ENCODE results near the gene LMAN2L. TPM values are rescaled to one million over a fixed set of nuclear protein-coding genes. Genes with fewer than 3 reads are reported as not detected.
A peak's percentile ranks its signal among the peaks of the same experiment; 100 is the strongest.

The LMAN2L gene
- polyA plus RNA-seq, 1 donor = 30.0 TPM

DNA sequence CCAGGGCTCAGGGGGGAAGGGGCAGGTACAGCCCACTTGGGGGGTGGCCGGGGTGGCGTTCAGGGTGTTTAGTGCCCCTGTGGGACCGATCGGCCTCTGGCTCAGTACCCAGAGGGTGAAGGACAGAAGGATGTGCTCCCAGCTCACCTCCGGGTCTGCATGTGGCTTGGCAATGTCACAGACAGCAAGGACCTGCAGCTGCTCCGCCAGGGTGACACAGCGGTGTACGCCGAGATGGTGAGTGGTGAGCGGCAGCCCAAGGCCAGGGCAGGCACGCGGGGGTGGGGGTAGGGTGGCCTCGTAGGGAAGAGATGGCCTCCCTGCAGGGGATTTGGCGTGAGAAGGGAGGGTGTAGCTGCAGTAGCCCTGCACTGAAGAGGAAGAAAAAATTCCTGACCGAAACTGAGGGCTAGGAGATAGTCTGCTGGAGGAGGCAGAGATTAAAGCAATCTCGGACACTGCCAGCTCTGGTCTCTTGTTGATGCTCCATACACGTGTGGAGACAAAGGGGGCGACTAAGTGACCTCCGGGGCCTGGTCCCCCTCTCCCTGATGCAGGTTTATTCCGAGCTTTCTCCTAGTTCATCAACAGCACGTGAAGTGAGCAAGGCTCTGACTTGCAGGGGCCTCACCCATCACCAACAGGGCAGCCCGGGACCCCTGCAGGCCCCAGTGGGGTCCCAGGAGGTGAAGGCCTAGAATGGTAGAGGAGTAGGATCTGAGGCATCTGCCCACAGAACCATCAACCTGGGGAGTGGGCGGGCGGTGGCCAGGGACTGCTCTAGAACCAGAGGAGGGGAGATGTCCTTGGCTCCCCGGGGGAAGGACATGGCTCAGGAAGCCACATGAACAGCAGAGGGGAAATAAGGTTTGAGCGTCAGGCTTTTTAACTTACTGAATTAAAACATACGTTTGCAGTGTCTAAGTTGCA, 51.9 kb downstream of the LMAN2L start:
- Histone ChIP-seq H3K9me3 (ENCODE audit: control insufficient read depth, low read depth, low read length) (no peaks in the 10 kb centered on the region), H3K36me3 (ENCODE audit: control insufficient read depth, insufficient read depth, low read length) (no peaks in the 10 kb centered on the region), H3K27ac (ENCODE audit: low read length) (no peak overlapping the region), H3K4me3 (ENCODE audit: low read length) (no peak overlapping the region), H3K4me1 (ENCODE audit: control insufficient read depth, insufficient read depth, low read length) (peaks cover 35% of the 10 kb centered on the region), H3K27me3 (ENCODE audit: control insufficient read depth, insufficient read depth, low read length) (no peaks in the 10 kb centered on the region)
- 60% methylated on average over 1 of the region's 27 CpGs for WGBS (ENCODE audit: insufficient coverage, low lambda C conversion rate)
- no peak for DNase-seq

DNA sequence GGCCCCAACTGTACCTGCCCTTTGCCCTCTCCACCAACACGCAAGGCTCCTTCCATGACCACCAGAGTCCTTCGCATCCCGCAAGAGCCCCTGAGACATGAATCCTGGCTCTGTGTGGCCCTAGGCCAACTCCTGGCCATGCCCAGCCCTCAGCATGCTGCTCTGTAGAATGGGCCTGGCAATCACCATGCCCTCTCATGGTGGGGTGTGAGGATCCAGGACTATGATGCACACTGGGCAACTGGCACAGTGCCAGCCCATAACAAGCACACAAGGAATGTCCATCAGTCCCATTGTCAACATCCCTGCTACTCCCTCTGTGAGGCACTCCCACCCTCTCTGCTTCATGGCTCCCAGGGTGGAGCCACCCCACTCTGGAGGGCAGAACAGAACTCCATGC, 52.6 kb downstream of the LMAN2L start:
- no peaks in the 10 kb centered on the region for H3K9me3 ChIP-seq (ENCODE audit: control insufficient read depth, low read depth, low read length)
- no peak overlapping the region for H3K4me3 ChIP-seq (ENCODE audit: low read length)
- no CpG with 5 or more reads among the region's 3 CpGs for WGBS (ENCODE audit: insufficient coverage, low lambda C conversion rate)
- H3K4me1 ChIP-seq (ENCODE audit: control insufficient read depth, insufficient read depth, low read length) = peaks cover 35% of the 10 kb centered on the region
- H3K27ac ChIP-seq (ENCODE audit: low read length) = no peak overlapping the region
- no peaks in the 10 kb centered on the region for H3K36me3 ChIP-seq (ENCODE audit: control insufficient read depth, insufficient read depth, low read length)
- no peaks in the 10 kb centered on the region for H3K27me3 ChIP-seq (ENCODE audit: control insufficient read depth, insufficient read depth, low read length)
- no peak for DNase-seq

DNA sequence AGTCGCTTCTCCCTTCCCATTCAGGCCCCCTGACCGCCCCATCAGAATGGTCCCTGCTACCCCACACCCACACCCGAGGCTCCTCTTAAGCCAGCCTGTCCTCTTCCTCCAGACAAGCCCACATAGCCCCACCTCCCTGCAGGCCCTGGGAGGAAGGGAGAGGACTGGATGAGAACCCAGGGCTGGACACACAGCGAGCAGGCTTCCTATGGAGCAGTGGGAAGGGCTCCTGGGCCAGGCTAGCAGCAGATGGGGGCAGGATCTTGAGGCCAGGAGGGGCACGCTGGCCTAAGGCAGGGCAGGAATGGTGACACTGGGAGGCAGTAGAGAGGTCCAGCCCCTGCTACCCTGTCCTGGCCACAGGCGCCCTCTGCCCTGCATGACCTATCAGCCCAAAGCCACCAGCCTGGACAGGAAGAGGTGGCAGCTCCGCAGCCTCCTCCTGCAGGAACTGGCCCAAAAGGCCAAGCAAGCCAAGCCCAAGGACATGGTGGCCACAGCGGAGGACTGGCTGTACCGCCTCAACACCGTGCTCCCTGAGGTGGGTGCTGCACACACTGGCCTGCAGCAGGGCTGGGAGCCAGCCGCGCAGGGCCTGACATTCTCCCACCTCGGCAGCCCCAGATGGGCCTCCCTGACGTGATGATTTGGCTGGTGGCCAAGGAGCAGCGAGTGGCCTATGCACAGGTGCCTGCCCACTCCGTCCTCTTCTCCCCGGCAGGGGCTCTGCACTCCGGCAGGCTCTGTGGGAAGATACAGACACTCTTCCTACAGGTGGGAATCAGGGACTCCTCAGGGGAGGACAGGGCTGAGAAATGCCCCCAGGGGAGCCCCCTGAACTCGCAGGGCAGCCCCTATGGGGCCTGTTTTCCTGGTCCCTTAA, 54.0 kb downstream of the LMAN2L start:
- H3K4me1 ChIP-seq (ENCODE audit: control insufficient read depth, insufficient read depth, low read length) = peaks cover 35% of the 10 kb centered on the region
- no CpG with 5 or more reads among the region's 19 CpGs for WGBS (ENCODE audit: insufficient coverage, low lambda C conversion rate)
- H3K36me3 ChIP-seq (ENCODE audit: control insufficient read depth, insufficient read depth, low read length) = no peaks in the 10 kb centered on the region
- no peaks in the 10 kb centered on the region for H3K27me3 ChIP-seq (ENCODE audit: control insufficient read depth, insufficient read depth, low read length)
- H3K9me3 ChIP-seq (ENCODE audit: control insufficient read depth, low read depth, low read length) = no peaks in the 10 kb centered on the region
- H3K4me3 ChIP-seq (ENCODE audit: low read length) = no peak overlapping the region
- H3K27ac ChIP-seq (ENCODE audit: low read length) = no peak overlapping the region
- DNase-seq = peak; percentile 83 to 89

DNA sequence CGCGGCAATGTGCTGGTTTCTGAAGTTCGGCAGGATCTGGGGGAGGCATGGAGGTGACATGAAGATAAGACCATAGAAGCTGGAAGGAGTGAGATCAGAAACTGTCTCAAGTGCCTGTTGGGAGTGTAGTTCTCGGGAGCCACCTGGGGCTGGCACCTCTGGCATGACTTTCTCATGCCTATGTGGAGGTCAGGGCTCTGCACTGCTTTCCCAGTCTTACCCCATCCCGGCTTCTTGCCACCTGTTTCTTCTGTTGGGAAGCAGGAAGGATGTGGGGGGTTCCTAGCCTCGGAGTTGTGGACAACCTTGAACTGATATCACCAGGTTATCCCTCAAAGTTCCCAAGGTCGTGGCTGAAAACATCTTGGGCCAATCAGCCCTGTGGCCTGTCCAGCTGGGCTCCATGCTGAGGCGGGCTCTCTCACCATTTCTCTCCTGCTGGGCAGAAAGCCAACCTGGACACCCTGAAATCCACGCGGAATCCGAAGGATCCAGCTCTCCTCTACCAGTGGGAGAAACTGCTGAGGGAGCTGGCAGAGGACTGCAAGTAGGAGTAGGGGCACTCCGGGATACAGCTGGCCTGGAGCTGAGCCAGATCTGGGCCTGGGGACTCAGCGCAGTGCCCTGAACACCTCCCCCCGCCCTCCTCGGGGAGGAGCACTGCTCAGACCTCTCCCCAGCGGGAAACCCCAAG, 54.8 kb downstream of the LMAN2L start:
- peaks cover 41% of the 10 kb centered on the region for H3K4me1 ChIP-seq (ENCODE audit: control insufficient read depth, insufficient read depth, low read length)
- no peak overlapping the region for H3K27ac ChIP-seq (ENCODE audit: low read length)
- no peak overlapping the region for H3K4me3 ChIP-seq (ENCODE audit: low read length)
- WGBS (ENCODE audit: insufficient coverage, low lambda C conversion rate) = 90% methylated on average over 4 of the region's 16 CpGs
- H3K27me3 ChIP-seq (ENCODE audit: control insufficient read depth, insufficient read depth, low read length) = no peaks in the 10 kb centered on the region
- DNase-seq = peak in 1 of 2 donors; percentile 25
- H3K36me3 ChIP-seq (ENCODE audit: control insufficient read depth, insufficient read depth, low read length) = no peaks in the 10 kb centered on the region
- no peaks in the 10 kb centered on the region for H3K9me3 ChIP-seq (ENCODE audit: control insufficient read depth, low read depth, low read length)

DNA sequence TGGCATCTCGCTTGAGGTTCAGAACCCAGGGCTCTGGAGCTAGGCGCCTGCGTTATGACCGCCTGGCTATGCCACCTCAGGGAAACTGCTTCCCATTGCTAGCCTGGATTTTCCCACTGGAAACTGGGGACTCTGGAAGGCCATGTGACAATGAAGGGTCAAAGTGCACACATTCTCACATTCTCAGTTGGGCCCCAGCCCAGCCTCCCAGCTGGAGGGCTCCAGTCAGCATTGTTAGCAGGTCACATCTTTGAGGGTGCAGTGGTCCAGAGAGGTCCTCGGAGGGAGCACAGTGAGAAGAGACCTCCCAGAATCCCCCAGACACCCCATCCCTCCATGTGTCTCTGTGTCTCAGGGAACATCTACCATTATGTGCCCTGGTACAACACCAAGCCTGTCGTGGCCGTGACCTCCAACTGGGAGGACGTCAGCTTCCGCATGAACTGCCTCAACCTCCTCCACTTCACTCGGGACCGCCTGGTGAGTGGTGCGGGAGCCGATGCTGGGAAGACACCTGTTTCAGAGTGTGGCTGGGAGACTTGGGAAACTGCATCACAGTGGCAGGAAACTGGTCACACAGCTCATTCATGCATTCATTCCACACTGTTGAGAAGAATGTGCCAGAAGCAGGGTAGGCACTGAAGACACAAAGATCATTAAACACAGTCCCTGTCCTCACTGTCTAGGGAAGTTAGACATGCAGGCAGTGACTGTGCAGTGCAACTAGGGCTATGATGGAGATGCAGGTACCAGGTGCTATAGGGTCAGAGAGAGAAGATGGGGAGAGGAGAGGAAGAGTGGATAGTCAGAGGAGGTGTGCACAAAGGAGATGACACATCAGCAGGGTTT, 55.7 kb downstream of the LMAN2L start:
- Histone ChIP-seq H3K27me3 (ENCODE audit: control insufficient read depth, insufficient read depth, low read length) (no peaks in the 10 kb centered on the region), H3K4me1 (ENCODE audit: control insufficient read depth, insufficient read depth, low read length) (peaks cover 41% of the 10 kb centered on the region), H3K4me3 (ENCODE audit: low read length) (no peak overlapping the region), H3K36me3 (ENCODE audit: control insufficient read depth, insufficient read depth, low read length) (no peaks in the 10 kb centered on the region), H3K9me3 (ENCODE audit: control insufficient read depth, low read depth, low read length) (no peaks in the 10 kb centered on the region), H3K27ac (ENCODE audit: low read length) (peak overlapping the region; percentile 14)
- 93% methylated on average over 3 of the region's 13 CpGs for WGBS (ENCODE audit: insufficient coverage, low lambda C conversion rate)
- DNase-seq = peak; percentile 60 to 86

DNA sequence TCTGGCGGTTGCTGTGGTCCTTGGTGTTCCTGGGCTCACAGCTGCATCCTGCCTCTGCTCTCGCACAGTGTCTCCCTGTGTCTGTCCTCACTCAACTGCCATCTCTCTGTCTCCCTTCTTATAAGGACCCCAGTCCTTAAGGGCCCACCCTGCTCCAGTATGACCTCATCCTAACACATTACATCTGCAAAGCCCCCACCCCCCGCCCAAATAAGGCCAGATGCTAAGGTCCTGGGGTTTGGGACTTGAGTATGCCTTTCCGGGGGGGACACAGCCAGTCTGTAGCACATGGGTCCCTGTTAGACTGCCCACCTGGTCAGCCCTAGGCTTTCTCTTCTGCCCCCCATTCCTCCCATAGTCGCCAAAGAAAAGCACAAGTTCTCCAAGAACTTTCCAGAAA, 56.6 kb downstream of the LMAN2L start:
- no peak overlapping the region for H3K27ac ChIP-seq (ENCODE audit: low read length)
- H3K9me3 ChIP-seq (ENCODE audit: control insufficient read depth, low read depth, low read length) = no peaks in the 10 kb centered on the region
- no peaks in the 10 kb centered on the region for H3K27me3 ChIP-seq (ENCODE audit: control insufficient read depth, insufficient read depth, low read length)
- no CpG with 5 or more reads among the region's 5 CpGs for WGBS (ENCODE audit: insufficient coverage, low lambda C conversion rate)
- DNase-seq = no peak
- no peak overlapping the region for H3K4me3 ChIP-seq (ENCODE audit: low read length)
- no peaks in the 10 kb centered on the region for H3K36me3 ChIP-seq (ENCODE audit: control insufficient read depth, insufficient read depth, low read length)
- peaks cover 41% of the 10 kb centered on the region for H3K4me1 ChIP-seq (ENCODE audit: control insufficient read depth, insufficient read depth, low read length)

DNA sequence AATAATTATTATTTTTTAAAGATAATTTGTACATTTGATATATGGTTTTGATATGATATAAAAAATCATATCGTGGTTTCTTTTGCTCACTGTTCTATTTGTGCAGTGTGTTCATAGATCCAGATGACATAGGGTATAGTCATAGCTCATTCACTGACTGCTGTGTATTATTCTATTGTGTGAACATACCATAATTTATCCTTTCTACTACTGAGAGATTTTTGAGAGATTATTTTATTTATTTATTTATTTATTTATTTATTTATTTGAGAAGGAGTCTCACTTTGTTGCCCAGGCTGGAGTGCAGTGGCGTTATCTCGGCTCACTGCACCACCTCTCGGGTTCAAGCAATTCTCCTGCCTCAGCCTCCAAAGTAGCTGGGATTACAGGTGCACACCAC, 58.3 kb downstream of the LMAN2L start:
- Histone ChIP-seq H3K27ac (ENCODE audit: low read length) (no peak overlapping the region), H3K4me3 (ENCODE audit: low read length) (no peak overlapping the region), H3K4me1 (ENCODE audit: control insufficient read depth, insufficient read depth, low read length) (peaks cover 41% of the 10 kb centered on the region), H3K9me3 (ENCODE audit: control insufficient read depth, low read depth, low read length) (no peaks in the 10 kb centered on the region), H3K36me3 (ENCODE audit: control insufficient read depth, insufficient read depth, low read length) (no peaks in the 10 kb centered on the region), H3K27me3 (ENCODE audit: control insufficient read depth, insufficient read depth, low read length) (no peaks in the 10 kb centered on the region)
- 100% methylated on average over 1 of the region's 4 CpGs for WGBS (ENCODE audit: insufficient coverage, low lambda C conversion rate)
- no peak for DNase-seq

DNA sequence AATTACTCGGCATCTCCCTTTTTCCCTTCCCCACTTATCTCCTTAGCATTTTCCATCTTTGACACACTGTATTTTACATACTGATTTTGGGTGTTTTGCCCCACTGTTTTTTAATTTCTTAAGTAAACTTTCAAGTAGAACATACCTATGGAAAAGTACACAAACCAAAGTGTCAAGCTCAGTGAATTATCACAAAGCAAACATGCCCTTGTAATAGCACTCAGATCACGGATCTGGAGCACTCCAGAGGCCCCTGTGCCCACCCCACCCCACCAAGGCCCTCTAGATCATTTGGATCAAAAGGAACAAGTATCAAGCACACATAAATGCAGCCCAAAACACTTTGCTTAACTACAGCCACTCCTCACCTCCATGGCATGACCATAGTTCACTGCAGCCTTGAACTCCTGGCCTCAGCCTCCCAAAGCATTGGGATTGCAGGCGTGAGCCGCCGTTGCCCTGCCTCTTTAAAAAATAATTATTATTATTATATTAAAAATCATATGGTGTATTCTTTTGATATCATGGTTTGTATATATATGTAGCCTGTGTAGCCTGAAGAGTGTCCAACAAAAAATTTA, 59.2 kb downstream of the LMAN2L start:
- DNase-seq = peak in 1 of 2 donors; percentile 45
- WGBS (ENCODE audit: insufficient coverage, low lambda C conversion rate) = 33% methylated on average over 3 of the region's 5 CpGs

DNA sequence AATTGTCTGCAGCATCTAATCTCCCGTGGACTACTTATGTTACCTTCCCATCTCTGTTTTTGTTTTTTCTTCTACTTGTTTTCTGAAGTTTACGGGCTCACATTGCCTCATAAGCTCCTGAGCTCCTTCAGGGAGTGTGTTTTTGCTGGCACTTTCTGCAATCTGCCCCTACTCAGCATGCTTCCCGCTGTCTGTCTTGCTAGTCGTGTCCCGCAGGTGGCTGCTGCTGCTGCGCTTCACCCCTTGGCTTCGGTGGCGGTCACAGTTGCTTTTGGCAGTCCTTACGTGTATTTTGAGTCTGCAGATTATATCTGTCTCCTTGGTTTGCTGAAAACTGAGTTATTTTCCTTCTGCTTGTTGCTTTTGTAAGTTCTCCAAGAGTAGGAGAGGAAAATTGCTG, 60.0 kb downstream of the LMAN2L start:
- H3K9me3 ChIP-seq (ENCODE audit: control insufficient read depth, low read depth, low read length) = no peaks in the 10 kb centered on the region
- H3K4me1 ChIP-seq (ENCODE audit: control insufficient read depth, insufficient read depth, low read length) = peaks cover 24% of the 10 kb centered on the region
- 56% methylated on average over 2 of the region's 9 CpGs for WGBS (ENCODE audit: insufficient coverage, low lambda C conversion rate)
- no peak overlapping the region for H3K27ac ChIP-seq (ENCODE audit: low read length)
- no peak for DNase-seq
- no peaks in the 10 kb centered on the region for H3K27me3 ChIP-seq (ENCODE audit: control insufficient read depth, insufficient read depth, low read length)
- no peak overlapping the region for H3K4me3 ChIP-seq (ENCODE audit: low read length)
- no peaks in the 10 kb centered on the region for H3K36me3 ChIP-seq (ENCODE audit: control insufficient read depth, insufficient read depth, low read length)

More for the DNA sequence above, 59.2 kb downstream of the LMAN2L start:
- no peak overlapping the region for H3K27ac ChIP-seq (ENCODE audit: low read length)
- no peak overlapping the region for H3K4me3 ChIP-seq (ENCODE audit: low read length)
- H3K4me1 ChIP-seq (ENCODE audit: control insufficient read depth, insufficient read depth, low read length) = peaks cover 32% of the 10 kb centered on the region
- H3K9me3 ChIP-seq (ENCODE audit: control insufficient read depth, low read depth, low read length) = no peaks in the 10 kb centered on the region
- no peaks in the 10 kb centered on the region for H3K36me3 ChIP-seq (ENCODE audit: control insufficient read depth, insufficient read depth, low read length)
- H3K27me3 ChIP-seq (ENCODE audit: control insufficient read depth, insufficient read depth, low read length) = no peaks in the 10 kb centered on the region

Measured in large intestine (tissue), 3 donors.